Sigmoid colon (tissue), 7 donors: ENCODE results near the gene CST9. TPM values are rescaled to one million over a fixed set of nuclear protein-coding genes. Genes with fewer than 3 reads are reported as not detected.
"Not testable (repeated sequence)": the region's sequence is repeated elsewhere in the genome, so short reads cannot be mapped to it uniquely, and the experiment has no call there.

Experiments
- DNase-seq: peaks from one replicate; pipeline ENCODE4 v3.0.0-alpha.2; 2019
- H3K27ac ChIP-seq, 4 donors: fragments of 200-600 bp; sonication (generic); one replicate each; pipeline ENCODE4 v1.5.1; 2016 to 2019; ENCODE audit warnings: mild to moderate bottlenecking in 1 of 4
- H3K27me3 ChIP-seq, 3 donors: fragments of 200-600 bp; sonication (generic); one replicate each; pipeline ENCODE4 v1.5.1; 2019; ENCODE audit warnings: mild to moderate bottlenecking in 1 of 3
- H3K36me3 ChIP-seq, 4 donors: fragments of 200-600 bp; sonication (generic); one replicate each; pipeline ENCODE4 v1.5.1; 2016 to 2019
- H3K4me1 ChIP-seq, 4 donors: fragments of 200-600 bp; sonication (generic); one replicate each; pipeline ENCODE4 v1.5.1; 2017 to 2019
- H3K4me3 ChIP-seq, 4 donors: fragments of 200-600 bp; sonication (generic); one replicate each; pipeline ENCODE4 v1.5.1; 2017 to 2019; ENCODE audit warnings: mild to moderate bottlenecking in 2 of 4, moderate library complexity in 1 of 4
- H3K9me3 ChIP-seq, 4 donors: fragments of 200-600 bp in 3 of 4; sonication (generic) in 3 of 4; one replicate each; pipeline versions ENCODE4 v1.5.1 to v1.6.1; 2013 to 2019
- EP300 ChIP-seq, 4 donors: sonication (generic); formaldehyde crosslinking; IDR thresholded peaks; one replicate each; pipeline ENCODE4 v1.6.1; 2017; ENCODE audit warnings: antibody characterized with exemption in 4 of 4
- POLR2A ChIP-seq, 2 donors: fragments of 450-650 bp; IDR thresholded peaks; one replicate each; pipeline ENCODE4 v1.6.1; 2016; ENCODE audit warnings: antibody characterized with exemption in 2 of 2, mild to moderate bottlenecking in 2 of 2, moderate library complexity in 2 of 2
- POLR2AphosphoS5 ChIP-seq, 4 donors: sonication (generic); formaldehyde crosslinking; IDR thresholded peaks; one replicate each; pipeline ENCODE4 v1.6.1; 2017; ENCODE audit warnings: antibody characterized with exemption in 4 of 4
- WGBS, 2 donors: extraction: QIAGEN DNeasy Blood & Tissue Kit; methylation state at CpG; one replicate each; pipeline ENCODE4 v1.1.7; 2013; 5-methylcytosine and 5-hydroxymethylcytosine counted together
- intact Hi-C: fragments of 100-400 bp; cut with DNase I; formaldehyde crosslinking; loops from one replicate; pipeline ENCODE4 v1.15.1; 2023
- polyA plus RNA-seq, 3 donors: library from polyadenylated mRNA; stranded (reverse); fragments of 200-250 nt; gene quantifications; one replicate each; pipeline ENCODE4 v1.2.3, GENCODE V29; 2013
- total RNA-seq, 4 donors: library from RNA; depleted of rRNA; stranded (reverse); fragments of >200 nt; gene quantifications; one replicate each; pipeline ENCODE4 v1.1.0, GENCODE V29; 2016
- TF ChIP-seq, protein P1 (sequence below), 4 experiments: fragments of 450-650 bp in 3 of 4; fragments of 200-600 bp in 1 of 4; IDR thresholded peaks; one replicate each; pipeline ENCODE4 v1.5.1; 2016 to 2019; ENCODE audit warnings: antibody characterized with exemption in 4 of 4, mild to moderate bottlenecking in 3 of 4, moderate library complexity in 2 of 4
- donor health status: healthy with polysubstance abuse.
- donor health status: Bipolar disorder and iron deficiency.
- donor health status: healthy.

Gene CST9
- total and polyA plus RNA-seq, 7 donors = not detected

DNA sequence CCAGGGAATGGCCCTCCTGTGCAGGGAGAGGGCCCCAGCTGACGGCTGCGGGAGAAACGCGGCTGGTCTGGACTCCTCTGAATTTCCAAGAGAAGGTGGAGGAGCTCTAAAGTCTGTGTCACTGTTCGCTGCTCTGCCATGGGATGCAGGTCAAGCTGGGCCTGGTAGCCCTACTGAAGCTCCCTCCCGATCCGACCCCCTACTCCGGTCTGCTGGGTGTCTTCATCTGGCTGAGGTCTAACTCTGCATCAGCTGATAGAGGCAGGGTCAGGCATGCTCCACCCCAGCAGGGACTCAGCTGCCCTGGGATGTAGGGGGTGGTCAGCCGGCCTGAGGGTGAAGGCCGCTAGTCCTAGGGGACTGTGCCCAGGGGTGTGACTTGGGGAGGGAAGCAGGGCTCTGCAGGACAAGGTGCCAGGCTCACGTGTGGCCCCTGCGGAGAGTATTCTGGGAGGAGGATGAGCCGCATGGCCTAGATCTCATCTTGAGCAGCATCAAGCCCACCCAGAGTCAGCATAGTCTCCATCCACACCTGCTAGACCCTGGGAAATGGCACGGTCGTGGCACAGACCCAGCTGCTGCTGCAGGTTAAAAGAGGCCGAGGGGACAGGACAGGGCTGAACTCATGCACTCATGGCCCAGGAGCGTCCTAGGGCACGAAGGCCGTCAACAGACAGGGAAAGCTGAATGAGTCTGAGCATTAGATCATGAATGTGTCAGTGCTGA is 30.6 kb upstream of the CST9 start:
- Histone ChIP-seq H3K27me3 (no peaks in the 10 kb centered on the region), H3K27ac (peak overlapping the region; percentile 94 to 97 (median 96)), H3K4me1 (peaks cover 0 to 40% (median 33%) of the 10 kb centered on the region in 4 donors), H3K36me3 (peaks cover 0 to 38% (median 17%) of the 10 kb centered on the region in 4 donors), H3K9me3 (no peaks in the 10 kb centered on the region), H3K4me3 (peak overlapping the region; percentile 73 to 96 (median 86))
- intact Hi-C loops = loop anchor here (5.0 to 10.0 kb wide), 2 partner anchors 274 to 1408 kb away; partner anchors contain the start of gene GZF1
- 69 to 84% methylated on average over 19 of the region's 19 CpGs for WGBS, 2 donors
- TF ChIP-seq, protein P1, sequence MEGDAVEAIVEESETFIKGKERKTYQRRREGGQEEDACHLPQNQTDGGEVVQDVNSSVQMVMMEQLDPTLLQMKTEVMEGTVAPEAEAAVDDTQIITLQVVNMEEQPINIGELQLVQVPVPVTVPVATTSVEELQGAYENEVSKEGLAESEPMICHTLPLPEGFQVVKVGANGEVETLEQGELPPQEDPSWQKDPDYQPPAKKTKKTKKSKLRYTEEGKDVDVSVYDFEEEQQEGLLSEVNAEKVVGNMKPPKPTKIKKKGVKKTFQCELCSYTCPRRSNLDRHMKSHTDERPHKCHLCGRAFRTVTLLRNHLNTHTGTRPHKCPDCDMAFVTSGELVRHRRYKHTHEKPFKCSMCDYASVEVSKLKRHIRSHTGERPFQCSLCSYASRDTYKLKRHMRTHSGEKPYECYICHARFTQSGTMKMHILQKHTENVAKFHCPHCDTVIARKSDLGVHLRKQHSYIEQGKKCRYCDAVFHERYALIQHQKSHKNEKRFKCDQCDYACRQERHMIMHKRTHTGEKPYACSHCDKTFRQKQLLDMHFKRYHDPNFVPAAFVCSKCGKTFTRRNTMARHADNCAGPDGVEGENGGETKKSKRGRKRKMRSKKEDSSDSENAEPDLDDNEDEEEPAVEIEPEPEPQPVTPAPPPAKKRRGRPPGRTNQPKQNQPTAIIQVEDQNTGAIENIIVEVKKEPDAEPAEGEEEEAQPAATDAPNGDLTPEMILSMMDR (IDR thresholded peaks at IDR 0.05) = no peak
- TF ChIP-seq EP300 (IDR thresholded peaks at IDR 0.05) (no peak), POLR2AphosphoS5 (IDR thresholded peaks at IDR 0.05) (no peak), POLR2A (IDR thresholded peaks at IDR 0.05) (no peak)
- no peak for DNase-seq

DNA sequence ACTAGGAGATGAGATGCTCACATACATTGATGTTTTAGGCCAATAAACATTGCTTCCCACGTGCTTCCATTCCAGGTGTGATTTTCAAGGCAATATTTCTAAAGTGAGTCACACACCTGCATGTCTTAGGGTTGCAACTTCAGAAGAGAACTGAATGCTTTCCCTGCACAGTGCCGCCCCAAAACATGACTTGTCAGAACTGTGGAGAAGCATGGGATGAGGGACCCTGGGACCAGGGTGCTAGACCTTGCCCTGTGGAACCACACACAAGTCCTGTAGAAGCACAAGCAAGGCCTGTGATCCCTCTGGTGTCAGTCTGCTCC is 30.0 kb upstream of the CST9 start:
- H3K36me3 ChIP-seq = peaks cover 0 to 38% (median 17%) of the 10 kb centered on the region in 4 donors
- DNase-seq, H3K9me3 ChIP-seq, H3K27me3 ChIP-seq: not testable (repeated sequence)
- intact Hi-C loops = loop anchor here (5.0 to 10.0 kb wide), 2 partner anchors 273 to 1409 kb away; partner anchors contain the start of gene GZF1
- peak overlapping the region; percentile 73 to 96 (median 86) for H3K4me3 ChIP-seq
- H3K27ac ChIP-seq = peak overlapping the region; percentile 94 to 97 (median 96)
- 27 to 58% methylated on average over 1 of the region's 2 CpGs for WGBS, 2 donors
- H3K4me1 ChIP-seq = peaks cover 0 to 35% (median 31%) of the 10 kb centered on the region in 4 donors

DNA sequence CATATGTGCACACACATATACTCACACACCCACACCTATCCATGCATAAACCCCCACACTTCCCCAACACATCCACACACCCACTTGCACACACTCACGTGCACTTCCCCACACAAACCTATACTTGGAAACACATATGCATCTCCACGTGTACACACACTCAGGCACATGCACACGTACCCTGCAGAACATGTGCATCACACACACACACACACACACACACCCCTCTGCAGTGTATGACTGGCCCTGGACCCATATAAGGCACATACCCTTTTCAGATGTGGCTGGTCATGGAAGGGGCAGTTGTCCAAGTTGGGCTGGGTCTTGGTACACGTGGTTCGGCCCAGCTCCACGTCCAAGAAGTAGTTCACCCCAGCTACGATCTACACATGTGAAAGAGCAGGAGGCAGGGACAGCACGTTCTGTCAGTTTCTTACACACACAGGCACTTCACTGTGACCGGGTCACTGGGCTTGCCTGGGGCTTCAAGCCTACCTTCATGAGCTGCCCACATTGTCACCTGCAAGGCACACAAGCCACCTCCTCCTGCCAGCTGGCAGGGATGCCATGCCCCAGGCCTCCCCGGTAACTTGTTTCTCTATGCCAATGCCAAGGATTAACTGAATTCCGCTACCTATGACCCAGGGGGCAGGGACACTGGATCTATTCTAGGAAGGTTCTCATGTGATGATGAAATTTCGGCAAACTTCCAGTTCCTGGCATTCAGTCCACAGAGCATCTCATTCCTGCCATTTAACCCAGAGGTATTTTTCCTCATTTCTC is 29.5 kb upstream of the CST9 start:
- DNase-seq = no peak
- Histone ChIP-seq H3K36me3 (peaks cover 0 to 38% (median 17%) of the 10 kb centered on the region in 4 donors), H3K4me3 (peak overlapping the region in 3 of 4 donors; percentile 12 to 96 (median 90)), H3K27ac (peak overlapping the region; percentile 94 to 97 (median 96)), H3K4me1 (peaks cover 0 to 35% (median 31%) of the 10 kb centered on the region in 4 donors), H3K27me3 (no peaks in the 10 kb centered on the region), H3K9me3 (no peaks in the 10 kb centered on the region)
- intact Hi-C loops = loop anchor here (5.0 to 10.0 kb wide), 2 partner anchors 273 to 1410 kb away; partner anchors contain the start of gene GZF1
- 75 to 79% methylated on average over 12 of the region's 12 CpGs for WGBS, 2 donors
- TF ChIP-seq POLR2AphosphoS5 (IDR thresholded peaks at IDR 0.05) = peak in 2 of 4 donors; percentile 10 to 20
- TF ChIP-seq, protein P1 (IDR thresholded peaks at IDR 0.05) = no peak

DNA sequence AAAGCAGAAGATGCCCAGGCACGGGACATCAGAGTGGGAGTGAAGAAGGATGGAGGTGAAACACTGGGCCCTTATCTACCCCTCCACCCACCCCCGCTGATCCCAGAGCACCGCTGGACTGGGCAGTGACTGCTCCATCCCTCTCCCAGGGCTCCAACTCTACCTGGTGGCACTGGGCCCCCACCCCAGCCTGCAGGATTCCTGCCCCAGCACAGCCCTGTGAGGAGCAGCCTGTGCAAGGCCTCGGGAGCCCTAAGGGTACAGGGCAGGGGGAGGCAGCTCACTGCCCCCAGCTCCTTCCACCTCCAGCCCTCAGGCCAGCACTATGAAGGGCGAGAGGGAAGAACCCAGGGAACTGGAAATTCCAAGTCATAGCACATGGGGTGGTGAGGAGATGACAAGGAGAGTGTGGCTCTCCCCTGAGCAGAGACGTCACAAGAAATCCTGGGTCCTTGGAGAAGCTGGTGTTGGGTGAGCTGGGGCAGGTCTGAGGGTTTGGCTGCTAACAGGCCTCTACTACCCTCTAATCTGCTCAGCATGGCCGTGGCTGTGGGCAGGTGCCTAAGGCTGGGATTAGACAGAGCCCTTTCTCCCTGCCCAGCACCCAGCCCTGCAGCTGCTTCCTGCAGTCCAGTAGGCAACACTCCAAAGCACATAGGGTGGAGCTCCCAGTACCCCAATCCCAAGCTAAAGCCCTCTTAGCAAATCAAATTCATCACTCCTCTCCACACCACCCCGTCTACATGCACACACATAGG is 28.5 kb upstream of the CST9 start:
- H3K27ac ChIP-seq = peak overlapping the region; percentile 28 to 97 (median 96)
- peaks cover 0 to 38% (median 17%) of the 10 kb centered on the region in 4 donors for H3K36me3 ChIP-seq
- intact Hi-C loops = loop anchor here (10.0 kb wide), 1 partner anchor 1411 kb away; no protein-coding TSS in a partner anchor
- H3K4me3 ChIP-seq = peak overlapping the region in 3 of 4 donors; percentile 2 to 96 (median 12)
- WGBS, 2 donors = 81 to 82% methylated on average over 8 of the region's 8 CpGs
- no peak for TF ChIP-seq POLR2AphosphoS5 (IDR thresholded peaks at IDR 0.05)
- TF ChIP-seq, protein P1 (IDR thresholded peaks at IDR 0.05) = no peak
- TF ChIP-seq EP300 (IDR thresholded peaks at IDR 0.05) = no peak
- TF ChIP-seq POLR2A (IDR thresholded peaks at IDR 0.05) = no peak
- no peak for DNase-seq
- H3K27me3 ChIP-seq = no peaks in the 10 kb centered on the region
- no peaks in the 10 kb centered on the region for H3K9me3 ChIP-seq
- peaks cover 0 to 39% (median 34%) of the 10 kb centered on the region in 4 donors for H3K4me1 ChIP-seq
